ENCODE data around the gene TACC3.

DNA sequence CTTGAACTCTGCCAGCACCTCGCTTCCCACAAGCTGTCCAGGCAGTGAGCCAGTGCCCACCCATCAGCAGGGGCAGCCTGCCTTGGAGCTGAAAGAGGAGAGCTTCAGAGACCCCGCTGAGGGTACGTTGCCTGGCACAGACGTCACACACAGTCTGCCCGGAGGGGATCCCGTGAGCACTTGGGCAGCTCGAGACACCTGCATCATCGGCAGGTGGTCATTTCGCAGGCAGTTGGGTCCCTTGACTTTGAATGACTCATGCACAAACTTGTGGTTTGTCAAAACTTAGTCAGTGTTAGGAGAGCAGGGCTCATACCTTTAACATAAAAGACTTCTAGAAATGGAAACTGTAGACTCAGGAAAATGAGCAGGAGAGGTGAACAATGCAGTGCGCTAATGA lies 9.9 kb downstream of the TACC3 start:
- TF ChIP-seq, protein P1, sequence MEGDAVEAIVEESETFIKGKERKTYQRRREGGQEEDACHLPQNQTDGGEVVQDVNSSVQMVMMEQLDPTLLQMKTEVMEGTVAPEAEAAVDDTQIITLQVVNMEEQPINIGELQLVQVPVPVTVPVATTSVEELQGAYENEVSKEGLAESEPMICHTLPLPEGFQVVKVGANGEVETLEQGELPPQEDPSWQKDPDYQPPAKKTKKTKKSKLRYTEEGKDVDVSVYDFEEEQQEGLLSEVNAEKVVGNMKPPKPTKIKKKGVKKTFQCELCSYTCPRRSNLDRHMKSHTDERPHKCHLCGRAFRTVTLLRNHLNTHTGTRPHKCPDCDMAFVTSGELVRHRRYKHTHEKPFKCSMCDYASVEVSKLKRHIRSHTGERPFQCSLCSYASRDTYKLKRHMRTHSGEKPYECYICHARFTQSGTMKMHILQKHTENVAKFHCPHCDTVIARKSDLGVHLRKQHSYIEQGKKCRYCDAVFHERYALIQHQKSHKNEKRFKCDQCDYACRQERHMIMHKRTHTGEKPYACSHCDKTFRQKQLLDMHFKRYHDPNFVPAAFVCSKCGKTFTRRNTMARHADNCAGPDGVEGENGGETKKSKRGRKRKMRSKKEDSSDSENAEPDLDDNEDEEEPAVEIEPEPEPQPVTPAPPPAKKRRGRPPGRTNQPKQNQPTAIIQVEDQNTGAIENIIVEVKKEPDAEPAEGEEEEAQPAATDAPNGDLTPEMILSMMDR (IDR thresholded peaks at IDR 0.05) = no peak
- no peak for TF ChIP-seq POLR2AphosphoS5 (IDR thresholded peaks at IDR 0.05)
- no peak for TF ChIP-seq POLR2A (IDR thresholded peaks at IDR 0.05)
